GM21619 (cell line): ENCODE measurements around the gene TTC23L.
A peak's percentile ranks its signal among the peaks of the same experiment; 100 is the strongest.

Experiments used
- ATAC-seq: cut with Tn5 transposase; IDR thresholded peaks from one replicate; pipeline ENCODE4 v1.9.1; 2021; ENCODE audit not compliant: unreplicated experiment

Gene TTC23L

DNA sequence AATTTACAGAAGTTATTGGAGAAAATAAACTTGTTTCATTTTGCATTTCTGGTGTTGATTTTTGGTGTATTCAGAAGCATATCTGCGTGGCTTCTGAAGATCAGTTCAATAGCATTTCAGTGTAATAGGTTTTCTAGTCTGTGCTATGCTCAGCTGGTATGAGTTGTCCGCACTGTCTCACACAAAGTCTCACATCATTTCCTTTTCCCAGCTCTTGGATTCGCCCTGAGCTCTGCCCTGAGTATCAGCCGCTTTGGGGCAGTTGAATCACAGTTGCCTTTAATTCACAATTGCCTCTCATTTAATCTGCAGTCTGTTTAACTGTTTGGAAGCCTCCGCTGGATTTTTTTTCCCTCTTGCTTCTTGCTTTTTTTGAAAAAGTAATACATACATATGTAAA, 6.4 kb upstream of the TTC23L start:
- no peak for ATAC-seq

DNA sequence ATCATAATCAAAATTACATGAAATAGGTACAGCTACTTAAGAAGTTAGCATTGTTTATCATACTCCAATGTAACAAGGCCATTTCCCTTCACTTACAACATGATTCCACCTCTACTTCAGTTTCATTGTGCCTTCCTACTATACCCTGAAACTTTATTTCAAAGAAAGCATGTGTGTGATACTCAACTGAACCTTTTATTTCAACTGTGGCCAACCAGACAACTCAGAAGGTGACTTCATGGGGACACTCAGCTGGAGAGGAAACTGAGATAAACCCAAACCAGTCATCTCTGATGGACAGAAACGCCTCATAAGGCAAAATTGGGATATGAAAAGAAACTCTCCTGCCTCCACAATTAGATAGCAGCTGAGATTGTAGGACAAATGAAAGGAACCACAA, 5.9 kb upstream of the TTC23L start:
- no peak for ATAC-seq

DNA sequence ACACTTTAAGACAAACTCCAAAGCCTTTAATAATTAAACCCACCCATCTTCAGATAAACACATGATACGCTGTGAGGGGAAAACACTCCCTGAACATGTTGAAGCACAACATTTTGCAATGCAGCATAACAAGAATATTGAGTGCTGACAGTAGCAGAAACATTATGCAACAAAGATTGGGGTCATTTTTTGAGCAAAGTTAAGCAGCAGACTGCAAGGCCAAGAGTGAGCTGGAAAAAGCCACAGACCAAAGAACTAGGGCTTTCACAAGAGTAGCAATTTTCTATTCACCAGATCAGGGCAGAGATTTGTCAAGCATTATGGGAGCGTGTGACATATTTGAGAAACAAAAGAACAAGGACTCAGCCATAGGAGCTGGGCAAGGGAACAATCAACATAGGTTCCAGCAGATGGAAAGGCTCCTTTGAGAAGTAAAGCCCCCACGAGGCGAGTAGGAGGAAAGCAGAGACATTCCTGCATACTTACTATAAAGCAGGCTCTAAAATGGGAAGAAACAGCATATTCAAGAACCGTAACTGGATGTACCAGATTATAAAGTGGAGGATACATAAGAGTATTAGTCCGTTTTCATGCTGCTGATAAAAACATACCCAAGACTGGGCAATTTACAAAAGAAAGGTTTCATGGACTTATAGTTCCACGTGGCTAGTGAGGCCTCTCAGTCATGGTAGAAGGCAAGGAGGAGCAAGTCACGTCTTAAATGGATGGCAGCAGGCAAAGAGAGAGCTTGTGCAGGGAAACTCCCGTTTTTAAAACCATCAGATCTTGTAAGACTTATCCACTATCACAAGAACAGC, 4.8 kb upstream of the TTC23L start:
- no peak for ATAC-seq

DNA sequence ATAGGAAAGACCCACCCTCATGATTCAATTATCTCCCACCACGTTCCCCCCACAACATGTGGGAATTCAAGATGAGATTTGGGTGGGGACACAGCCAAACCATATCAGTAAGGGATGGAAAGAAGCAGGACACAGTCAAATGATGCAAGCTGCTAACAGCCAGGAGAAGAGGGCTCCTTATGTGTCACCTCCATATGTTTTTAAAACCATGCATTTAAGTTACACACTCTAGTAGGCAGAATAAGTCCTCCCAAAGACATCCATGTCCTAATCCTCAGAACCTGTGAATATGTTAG, 4.2 kb upstream of the TTC23L start:
- no peak for ATAC-seq

DNA sequence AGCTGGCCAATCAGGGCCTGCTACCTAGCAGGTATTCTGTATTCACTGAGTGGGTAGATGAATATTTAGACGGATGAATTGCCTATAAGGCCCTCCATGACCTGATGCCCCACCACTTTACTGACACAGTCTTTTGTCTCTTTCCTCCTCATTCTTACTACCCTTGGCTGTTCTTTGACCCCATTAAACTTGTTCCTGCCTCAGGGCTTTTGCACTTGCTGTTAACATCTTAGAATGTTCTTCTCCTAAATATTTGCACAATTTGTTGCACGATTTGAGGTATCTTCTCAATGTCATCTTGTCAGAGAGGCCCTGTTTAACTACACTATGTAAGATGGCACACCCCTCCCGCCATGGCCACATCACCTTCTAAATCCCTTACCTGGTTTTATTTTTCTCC, 3.3 kb upstream of the TTC23L start:
- ATAC-seq: no peak

DNA sequence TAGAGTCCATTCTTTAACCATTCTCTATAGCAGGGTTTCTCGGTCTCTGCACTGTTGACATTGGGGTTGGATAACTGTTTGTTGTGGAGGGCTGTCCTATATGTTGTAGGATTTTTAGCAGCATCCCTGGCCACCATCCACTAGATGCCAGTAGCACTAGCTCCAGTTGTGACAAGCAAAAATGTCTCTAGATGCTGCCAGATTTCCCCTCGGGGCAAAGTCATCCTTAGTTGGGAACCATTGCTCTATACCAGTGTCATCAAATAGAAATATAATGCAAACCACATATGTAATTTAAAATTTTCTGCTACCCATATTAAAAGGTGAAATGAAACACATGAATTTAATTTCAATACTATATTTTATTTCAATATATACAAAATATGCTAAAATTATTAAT, 2.9 kb downstream of the TTC23L start:
- ATAC-seq: no peak

DNA sequence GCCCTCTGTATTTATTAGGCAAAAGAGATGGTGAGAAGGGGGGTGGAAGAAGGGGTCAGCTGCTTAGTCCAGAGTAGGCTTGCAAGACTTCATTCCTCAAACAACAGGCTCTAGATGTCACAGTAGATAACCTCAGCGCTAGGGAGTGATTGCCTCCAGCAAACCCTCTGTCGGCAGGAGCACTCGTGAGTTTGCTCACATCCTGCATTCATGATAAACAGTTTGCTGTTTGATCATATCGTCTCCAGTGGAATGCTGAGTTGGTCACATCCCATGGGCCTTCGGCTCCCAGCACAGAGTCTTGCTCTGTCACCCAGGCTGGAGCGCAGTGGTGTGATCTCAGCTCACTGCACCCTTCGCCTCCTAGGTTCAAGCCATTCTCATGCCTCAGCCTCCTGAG, 3.6 kb downstream of the TTC23L start:
- no peak for ATAC-seq

DNA sequence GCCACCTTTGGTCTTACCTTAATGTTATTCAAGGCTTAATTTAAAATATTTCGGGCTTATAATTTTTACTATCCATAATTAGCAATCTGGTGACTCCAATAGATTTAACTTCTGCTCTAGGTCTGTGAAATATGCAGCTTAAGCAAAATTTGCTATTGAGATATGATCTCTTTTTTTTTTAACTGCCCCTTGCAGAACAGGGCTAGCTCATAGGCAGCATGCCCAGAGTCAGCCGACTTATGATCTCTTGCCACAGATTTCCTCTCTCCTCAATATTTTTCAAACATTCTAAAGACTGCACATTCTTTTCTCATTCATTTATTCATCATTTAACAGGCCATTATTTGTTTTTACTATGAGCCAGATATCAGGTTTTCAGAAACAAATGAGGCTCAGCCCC, 4.5 kb downstream of the TTC23L start:
- no peak for ATAC-seq

DNA sequence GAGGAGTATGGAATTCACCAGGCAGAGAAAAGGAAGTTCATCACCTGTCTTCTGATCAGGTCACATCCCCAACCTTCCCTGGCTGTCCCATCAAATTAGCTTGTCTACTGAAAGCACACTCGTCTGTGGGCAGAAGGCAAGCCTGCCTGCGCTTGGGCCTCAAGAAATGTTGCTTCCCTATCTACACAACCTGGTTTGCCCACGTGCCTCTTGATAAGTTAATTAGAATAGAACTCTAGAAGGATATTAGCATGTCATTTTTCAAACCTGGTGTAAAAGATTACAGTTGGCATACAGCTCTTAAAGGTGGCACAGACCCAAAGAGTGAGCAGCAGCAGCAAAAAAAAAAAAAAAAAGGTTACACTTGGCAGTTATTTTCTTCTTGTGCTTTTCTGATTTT, 5.1 kb downstream of the TTC23L start:
- no peak for ATAC-seq

DNA sequence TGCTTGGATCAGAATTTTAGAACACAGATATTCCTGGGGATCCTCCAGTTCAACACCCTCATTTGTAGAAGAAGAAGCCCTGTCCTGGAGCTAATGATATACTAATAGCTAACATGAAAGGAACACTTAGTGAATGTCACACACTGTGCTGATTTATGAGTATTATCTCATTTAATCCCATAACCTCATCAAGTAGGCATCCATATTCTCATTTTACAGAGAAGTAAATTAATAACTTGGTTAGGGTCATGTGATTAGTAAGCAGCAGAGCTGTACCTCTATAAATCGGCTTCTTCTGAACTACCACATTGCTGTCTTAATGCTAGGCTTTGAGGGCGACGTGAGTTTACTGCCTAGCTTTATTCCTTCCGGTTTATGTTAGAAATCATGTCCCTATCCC, 6.0 kb downstream of the TTC23L start:
- no peak for ATAC-seq

DNA sequence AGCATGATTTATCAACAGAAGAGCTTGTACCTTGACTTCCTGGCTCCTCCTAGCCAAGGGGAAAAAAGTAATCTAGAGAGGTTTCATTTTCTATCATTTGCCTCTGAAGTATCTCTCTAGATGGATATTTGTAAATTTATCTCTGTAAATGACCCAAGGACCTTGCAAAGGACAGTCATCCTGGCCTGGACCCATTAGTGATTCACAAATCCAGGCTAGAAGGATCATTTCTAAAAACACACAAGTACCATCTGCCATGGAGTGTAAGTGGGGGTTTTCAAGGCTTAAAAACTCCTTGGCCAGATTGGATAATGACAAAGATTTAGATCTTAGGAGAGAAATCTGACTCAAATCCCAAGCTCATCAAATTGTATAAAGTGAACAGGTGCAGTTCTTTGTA, 8.1 kb downstream of the TTC23L start:
- no peak for ATAC-seq

DNA sequence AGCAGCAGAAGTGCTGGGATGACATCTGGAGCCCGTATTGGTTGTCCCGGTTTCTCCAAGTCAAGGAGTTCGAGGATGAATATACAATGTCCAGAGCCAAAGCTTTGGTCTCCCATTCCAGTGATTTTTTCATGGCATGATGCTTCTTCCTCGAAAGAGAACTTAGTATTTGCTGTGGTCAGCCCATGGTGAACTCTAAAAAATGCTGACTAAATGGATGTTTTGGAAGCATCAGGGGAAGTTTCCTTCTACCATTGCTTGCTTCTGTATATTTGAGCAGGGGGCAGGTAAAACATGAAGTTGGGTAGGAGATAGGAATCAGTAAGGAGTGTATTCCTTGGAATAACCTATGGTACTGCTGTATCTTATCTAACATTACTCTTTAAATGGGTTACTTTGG, 8.6 kb downstream of the TTC23L start:
- ATAC-seq: no peak

DNA sequence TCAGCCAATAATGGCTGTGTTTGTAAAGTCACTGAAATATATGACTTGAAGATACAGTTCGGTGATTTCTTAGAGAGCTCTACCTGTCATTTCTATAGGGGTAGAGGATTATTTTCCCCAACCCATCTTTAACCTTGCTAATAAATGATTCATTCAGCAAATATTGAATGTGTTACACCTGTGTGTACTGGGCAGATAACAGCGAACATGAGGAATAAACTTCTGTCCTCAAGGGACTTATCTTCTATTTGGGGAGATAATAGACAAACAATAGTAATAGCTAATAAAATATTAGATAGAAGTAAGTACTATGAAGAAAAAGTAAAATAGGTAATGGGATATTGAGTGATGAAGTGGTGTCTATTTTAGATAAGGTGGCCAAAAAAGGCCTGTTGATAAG, 9.3 kb downstream of the TTC23L start:
- no peak for ATAC-seq

DNA sequence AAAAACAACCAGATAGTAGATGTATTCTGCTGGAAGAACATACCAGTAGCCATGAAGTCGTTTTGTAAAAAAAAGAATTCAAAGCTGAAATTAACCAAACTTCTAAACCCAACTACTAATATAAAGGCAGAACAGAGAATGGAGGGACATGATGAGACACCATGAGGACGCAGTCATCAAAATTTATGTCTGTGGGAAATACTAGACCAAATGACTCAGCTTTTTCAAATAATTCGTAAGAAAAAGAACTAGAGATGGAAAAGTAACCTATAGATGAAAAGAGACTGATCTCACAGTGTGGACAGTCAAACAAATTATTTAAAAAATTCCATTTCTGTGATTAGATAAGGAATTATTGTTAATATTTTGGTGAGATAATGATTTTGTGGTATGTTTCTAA, 10.3 kb downstream of the TTC23L start:
- no peak for ATAC-seq

DNA sequence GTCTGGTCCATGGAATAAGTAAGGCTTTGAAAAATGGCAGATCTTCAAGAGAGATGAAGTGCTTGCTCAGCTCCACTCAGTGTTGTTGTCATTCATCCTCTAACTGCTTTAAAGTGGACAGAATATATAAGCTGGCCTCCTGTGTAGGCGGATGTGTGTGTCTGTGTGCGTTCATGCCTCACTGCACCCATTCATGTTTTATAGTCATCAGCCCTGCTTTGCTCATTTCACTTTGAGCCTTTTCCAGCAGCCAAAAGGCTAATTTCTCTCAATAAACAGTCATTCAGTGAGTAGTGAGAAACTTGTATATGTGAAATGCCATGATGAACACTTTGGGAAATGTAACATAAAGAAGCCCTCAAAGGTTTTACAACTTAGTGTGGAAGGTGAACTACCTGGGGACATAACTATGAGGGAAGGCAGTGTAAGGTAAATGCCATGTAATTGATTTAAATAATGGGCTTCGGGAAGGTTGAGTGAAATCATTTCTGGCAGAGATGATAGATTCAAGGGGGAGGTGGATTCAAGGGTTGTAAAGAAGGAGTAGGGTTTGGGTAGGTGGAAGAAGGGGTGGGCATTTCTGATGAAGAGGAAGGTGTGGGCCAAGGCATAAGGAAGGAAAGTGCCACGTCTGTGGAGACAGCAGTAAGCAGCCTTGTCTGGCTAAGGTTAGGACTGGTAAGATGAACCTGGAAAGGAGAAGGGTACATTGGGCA, 15.7 kb downstream of the TTC23L start:
- peak; percentile 98 for ATAC-seq

DNA sequence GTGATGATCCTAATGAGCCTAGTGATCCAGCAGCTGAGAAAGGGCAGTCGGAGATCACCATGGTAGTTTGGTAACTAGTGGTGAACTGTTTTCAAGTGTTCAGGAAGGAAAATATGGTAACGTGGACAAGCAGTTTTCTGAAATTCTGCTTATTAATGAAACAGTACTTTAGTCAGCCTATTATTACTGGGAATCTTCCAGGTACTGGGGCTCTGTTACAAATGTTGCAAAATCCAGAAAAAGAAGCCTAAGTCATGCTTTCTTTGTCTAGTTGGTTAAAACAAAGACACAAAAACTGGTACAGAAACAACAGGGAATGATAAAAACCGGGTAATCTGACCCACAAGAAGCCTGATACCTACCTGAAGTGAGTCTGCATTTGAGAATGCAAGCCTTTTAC, 18.2 kb downstream of the TTC23L start:
- ATAC-seq: no peak

DNA sequence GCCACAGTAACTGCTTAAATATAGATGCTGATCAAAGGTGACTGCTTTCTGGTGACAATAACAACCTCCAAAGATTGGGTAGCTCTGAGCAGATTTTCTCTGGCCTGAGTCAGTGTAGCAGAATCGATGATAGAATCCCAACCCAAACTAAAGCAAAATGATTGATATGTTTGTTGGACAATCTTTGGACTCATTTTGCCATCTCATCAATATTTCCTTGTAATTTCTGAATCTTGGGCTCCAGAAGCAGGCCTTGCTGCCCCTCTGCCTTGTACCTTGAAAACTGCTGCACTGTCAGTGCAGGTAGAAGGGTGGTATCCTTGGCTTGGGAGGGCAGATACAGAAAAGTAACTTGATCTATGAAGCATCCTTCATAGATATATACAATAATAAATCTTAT, 18.9 kb downstream of the TTC23L start:
- no peak for ATAC-seq

DNA sequence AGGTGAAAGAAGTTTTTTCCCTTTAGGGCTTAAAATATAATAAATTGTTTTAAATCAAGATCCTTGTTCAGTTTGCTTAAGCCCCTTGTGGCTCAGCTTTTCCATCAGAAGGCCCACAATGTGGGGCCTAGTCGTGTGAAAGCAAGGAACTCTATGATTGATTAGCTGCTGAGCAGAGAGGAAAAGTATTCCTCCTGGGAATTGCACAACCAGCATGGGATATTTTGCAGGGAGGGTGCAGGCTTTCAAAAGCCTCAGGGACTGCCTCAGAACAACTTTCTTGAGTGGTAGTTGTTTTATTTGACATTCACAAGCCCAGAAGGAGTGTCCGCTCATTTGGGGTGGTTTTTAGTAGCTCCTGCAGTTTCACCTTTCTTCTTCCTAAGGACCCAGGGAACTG, 19.8 kb downstream of the TTC23L start:
- ATAC-seq: no peak

DNA sequence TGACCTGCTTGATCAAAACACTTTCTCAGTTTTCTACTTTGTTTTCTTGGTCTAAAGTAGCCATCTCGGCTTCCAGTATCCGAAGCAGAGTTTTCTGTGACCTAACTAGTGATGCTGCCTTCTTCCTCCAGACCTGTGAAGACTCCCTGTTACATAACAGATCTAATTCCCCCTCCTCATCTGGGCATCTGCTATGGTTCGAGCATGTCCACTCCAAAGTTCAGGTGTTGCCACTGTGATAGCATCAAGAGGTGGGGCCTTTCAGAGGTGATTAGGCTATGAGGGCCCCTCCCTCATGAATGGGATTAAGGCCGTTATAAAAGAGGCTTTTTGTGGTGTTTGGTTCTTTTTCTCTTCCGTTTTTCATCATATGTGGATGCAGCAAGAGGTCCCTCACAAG, 20.3 kb downstream of the TTC23L start:
- ATAC-seq: no peak

DNA sequence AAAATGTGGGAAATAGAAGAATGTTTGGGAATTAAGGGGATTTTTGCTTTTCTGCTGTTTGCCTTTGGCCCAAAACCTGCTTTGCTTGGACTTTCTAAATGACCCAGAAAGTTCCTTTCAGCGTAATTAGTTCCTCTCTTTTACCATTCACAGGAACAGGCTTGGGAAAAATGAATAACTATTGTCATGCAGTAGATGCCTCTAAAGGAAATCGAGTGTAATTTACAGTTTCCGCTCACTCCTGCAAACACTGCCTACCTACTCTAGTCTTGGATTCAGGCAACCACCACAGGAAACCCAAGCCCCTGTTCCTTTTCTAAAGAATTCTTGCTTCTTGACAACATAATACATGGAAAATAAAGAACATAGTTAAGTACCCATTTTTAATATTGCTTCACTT, 25.0 kb downstream of the TTC23L start:
- ATAC-seq: no peak

DNA sequence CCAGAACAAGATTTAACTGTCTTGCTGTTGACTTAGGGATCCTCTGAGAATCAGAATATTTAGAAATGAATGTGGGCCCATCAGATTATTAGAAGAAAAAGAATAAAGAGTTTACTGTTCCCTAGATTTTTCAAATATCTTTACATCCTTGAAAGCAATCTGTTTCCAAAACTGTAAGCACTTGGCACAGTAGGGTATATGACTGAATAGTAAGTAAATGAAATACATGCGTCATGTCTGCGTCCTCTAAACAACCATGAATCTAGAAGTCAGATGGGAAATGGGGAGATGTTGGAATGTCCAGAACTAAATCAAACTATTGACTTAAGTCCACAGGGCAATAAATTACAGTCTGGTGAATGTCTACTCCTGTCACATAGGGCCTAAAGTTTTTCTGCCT, 26.1 kb downstream of the TTC23L start:
- ATAC-seq: no peak

DNA sequence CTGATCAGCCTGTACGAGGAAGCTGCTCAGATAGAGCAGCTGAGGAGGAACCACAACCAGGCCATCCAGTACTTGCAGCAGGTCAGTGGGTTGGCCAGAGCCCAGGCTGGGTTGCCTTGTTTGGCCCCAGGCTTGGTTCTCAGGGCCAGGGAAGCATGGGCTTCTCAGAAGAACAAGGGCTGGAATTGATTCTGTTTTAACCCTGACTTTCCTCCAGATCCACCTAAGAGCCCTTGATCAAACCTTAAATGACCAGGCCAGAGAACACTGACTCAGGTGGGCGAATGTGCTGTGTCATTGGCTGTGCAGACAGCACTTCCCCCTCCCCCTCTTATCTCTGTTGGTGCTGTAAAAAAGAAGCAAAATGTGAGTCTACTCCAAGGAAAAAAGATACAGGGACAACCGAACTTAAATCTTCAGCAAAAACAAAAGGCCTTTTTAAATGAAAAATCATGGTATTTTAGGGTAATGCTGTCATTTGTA, 28.1 kb downstream of the TTC23L start:
- ATAC-seq: no peak

DNA sequence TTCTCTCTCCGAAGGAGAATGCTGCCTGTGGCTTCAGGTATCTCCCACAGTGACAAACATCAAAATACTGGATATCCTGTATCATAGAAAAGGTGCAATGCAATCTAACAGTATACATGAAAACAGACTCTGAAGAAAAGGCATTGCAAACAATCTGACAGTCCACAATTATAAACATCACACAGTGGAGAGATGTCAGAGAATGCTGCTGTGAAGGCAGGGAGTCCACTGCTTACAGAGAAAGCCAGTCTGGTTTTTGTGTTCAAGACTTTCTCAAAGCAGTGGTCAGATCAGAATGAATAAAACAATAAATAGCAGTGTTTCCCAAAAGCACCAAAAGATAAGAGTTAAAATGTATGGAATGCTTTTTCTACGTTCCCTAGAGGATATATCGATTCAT, 28.7 kb downstream of the TTC23L start:
- no peak for ATAC-seq
